GM18508 (cell line): Measurements from ENCODE around the gene APC2.
"Not testable (repeated sequence)": the region's sequence is repeated elsewhere in the genome, so short reads cannot be mapped to it uniquely, and the experiment has no call there.

Experiments used
- ATAC-seq: cut with Tn5 transposase; IDR thresholded peaks from one replicate; pipeline ENCODE4 v1.9.1; 2021; ENCODE audit warnings: moderate number of reproducible peaks; ENCODE audit not compliant: insufficient read depth, unreplicated experiment

APC2 gene

GRCh38 chr19:1426736-1427135, 23.2 kb upstream of the APC2 start:
- ATAC-seq, result no peak

DNA sequence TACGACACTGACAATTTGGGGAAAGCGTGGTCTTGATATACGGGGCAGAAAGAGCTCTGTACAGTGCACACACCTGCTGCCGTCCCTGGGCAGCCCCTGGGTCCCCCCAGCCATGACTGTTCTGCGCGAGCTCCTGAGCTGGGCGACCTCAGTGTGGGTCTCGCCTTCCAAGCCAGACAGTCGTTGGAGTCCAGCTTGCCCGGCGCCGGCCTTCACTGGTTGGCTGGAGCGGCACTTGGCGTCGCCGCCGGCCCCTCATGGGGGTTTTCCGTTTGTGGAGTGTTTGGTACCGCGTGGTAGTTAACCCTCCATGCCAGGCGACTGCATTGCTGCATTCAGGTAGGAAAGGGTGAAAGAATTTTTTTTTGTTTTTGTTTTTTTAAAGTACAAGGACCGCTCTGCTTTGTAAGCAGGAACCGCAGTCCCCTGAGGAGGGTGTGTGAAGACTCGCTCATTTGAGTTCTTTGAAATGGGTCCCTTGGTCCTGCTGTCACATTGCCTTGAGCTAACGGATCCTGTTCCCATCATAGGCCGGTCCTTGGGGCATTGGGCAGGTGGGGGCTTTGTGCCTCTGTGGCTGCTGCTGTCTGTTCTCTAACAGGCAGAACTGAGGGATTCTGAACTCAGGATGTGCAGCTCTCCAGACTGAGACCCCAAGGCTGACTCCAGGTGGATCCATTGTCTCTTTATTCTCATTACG, 22.6 kb upstream of the APC2 start:
- ATAC-seq, result no peak

- no peak for ATAC-seq
Measured at GRCh38 chr19:1428738-1429391, 21.1 kb upstream of the APC2 start.

DNA sequence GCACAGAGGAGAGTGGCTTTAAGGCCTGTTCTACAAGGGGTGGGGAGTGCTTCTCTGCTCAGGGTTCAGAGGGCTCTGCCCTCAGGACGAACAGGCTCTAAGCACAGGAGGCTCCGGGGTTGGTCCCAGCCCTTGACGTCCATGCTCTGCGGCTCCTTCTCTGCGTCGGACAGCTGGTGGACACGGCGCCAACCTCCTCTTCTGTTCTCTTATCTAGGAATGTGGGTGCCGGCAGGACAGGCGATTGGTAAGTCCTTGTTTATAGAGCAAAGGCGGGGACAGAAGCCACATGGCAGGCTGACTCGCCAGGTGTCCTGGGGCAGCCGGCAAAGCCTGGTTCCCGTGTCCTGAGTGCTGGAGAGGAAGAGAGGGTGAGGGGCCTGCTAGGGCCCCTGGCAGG, 20.2 kb upstream of the APC2 start:
- ATAC-seq, result no peak

- no peak for ATAC-seq
Measured at GRCh38 chr19:1430246-1430645, 19.7 kb upstream of the APC2 start.

DNA sequence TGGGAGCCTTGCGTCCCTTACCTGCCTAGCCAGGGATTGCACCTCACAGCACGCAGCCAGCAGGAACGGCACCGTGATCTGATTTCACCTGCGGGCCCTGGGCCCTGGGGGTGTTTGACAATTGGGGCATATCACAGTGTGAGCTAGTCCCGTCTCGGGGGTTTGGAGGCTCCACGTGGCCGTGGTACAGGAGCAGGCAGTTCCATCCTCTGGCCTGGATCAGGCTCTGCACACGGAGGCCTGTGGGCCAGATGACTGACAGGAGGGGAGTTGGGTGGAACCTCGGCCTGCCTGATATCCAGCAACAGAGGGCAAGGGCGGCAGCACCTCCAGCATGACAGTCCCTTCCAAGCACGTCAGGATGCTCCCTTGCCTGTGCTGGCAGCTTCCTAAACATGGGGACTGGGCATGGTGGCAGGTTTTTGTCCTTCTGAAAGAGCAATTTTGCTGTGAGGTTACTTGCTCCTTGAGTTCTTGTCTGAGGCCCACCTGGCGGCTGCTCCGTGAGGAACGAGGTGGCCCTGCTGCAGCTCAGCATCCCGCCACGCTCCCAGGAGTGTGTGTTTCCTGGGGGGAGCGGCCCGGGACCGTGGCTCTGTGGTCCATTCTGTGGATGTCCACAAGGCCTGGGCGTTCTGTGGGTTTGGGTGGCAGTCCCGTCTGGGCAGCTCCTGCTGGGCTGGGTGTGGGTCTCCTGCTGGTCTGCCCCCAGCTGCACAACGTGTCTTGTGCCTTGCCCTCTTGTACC, 18.0 kb upstream of the APC2 start:
- ATAC-seq, result no peak

- no peak for ATAC-seq
Measured at GRCh38 chr19:1432507-1432887, 17.4 kb upstream of the APC2 start.

DNA sequence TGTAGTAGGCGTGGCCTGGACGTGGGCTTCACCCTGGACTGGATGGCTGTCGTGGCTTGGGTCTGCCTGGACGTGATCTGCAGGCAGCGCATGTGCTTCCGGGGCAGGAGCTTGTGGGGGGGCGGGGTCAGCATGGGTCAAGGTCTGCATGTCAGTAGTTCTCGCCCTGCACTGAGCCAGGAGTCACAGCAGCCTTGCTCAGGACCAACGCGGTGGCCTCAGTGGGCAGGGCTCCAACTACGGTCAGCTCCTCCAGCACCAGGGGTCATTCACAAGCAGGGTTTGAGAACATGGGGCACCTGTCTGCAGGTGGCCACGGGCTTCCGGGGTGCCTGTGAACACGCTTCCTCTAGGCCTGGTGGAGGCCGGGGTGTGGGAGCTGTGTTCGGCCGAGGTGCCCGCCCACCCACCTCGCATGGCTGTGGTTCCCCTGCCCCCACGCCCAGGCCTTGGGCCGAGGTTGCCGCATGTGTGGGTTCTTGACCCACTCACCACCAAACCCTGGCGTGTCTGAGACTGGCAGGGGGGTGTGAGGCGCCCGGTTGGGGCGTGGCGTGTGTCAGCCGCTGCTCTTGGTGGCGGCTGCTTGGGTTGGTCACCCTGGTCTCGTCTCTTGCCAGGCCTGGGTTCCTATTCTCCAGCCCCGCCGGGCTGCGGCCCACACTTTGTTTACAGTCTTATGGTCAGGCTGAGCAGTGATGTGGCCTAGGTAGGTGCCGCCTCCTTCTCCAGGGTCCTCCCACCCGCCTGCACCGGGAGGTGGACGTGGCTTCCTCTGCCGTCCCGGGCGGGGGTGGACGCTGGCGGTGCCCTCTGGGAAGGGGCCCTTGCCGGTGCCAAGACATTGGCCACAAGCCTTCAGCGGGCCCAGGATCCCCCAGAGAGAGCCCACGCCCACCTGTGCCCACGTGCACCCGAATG, 16.5 kb upstream of the APC2 start:
- no peak for ATAC-seq

DNA sequence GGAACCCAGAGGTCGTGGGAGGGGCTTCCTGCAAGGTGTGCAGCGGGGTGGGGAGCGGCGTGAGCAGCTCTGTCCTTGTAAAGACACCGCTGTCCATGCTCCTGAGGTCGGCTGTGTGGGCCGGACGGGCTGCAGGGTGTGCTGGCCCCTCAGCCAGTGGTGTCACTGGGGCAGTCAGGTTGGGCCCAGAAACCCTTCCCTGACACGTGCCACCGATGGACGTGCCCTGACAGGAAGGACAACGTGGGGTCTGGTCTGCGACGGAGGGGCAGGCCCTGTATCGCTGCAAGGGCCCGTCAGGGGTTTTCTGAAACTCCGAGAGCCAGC, 15.9 kb upstream of the APC2 start:
- no peak for ATAC-seq

DNA sequence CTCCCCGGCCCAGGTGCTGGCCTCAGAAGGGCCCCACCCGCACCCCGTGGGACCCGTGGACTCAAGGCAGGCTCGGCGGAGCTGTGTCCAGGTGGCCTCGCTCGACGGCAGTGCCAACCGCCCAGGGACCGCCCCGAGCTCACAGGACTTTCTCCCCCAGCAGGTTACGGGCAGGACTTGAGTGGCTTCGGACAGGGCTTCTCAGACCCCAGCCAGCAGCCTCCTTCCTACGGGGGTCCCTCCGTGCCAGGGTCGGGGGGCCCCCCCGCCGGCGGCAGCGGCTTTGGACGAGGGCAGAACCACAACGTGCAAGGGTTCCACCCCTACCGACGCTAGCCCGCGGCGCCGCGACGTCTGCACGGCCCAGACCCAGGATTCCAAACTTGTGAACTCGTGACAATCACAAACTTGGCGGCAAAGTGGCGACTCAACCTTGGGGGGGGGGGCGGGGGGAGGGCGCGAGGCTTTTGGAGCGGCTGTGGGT, 15.3 kb upstream of the APC2 start:
- ATAC-seq, result no peak

DNA sequence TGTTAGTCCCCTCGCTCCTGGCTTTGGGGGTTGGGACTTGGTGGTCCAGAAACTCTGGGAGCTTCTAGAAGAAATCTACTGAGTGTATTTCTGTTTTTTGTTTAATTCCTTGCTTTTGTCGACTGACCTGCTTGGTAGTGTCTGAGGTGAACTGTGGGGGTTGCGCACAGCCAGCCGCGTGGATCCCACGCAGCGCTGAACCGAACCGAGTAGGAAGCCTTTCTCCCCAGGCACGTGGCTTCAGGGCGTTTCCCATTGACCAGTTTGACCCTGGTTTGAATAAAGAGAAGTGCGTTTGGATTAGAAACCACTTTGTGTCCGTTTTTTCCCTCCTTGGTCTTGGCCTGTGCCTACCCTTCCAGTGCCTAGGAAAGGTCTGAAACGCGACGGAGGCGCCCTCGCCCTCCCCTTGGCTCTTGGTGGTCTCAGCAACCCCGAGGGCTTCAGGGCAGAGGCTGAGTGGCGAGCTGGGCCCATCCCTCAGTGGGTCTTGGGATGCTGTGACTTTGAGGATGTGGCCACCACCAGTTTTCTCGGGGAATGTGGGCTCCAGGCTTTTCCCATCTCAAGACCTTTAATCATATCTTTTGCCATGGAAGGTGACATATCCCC, 14.4 kb upstream of the APC2 start:
- no peak for ATAC-seq

DNA sequence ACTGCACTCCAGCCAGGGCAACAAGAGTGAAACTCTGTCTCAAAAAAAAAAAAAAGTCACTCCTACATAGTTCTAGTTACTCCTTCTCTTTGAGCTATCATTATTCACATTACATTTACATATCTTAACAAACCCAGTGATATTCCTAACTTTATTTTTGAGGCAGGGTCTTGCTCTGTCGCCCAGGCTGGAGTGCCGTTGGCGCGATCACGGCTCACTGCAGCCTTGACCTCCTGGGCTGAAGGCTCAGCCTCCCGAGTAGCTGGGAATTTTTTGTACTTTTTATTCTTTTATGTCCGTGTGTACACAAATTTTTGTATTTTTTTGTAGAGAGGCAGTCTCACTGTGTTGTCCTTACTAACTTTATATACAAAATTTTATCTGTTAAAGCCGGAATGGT, 12.3 kb upstream of the APC2 start:
- no peak for ATAC-seq

DNA sequence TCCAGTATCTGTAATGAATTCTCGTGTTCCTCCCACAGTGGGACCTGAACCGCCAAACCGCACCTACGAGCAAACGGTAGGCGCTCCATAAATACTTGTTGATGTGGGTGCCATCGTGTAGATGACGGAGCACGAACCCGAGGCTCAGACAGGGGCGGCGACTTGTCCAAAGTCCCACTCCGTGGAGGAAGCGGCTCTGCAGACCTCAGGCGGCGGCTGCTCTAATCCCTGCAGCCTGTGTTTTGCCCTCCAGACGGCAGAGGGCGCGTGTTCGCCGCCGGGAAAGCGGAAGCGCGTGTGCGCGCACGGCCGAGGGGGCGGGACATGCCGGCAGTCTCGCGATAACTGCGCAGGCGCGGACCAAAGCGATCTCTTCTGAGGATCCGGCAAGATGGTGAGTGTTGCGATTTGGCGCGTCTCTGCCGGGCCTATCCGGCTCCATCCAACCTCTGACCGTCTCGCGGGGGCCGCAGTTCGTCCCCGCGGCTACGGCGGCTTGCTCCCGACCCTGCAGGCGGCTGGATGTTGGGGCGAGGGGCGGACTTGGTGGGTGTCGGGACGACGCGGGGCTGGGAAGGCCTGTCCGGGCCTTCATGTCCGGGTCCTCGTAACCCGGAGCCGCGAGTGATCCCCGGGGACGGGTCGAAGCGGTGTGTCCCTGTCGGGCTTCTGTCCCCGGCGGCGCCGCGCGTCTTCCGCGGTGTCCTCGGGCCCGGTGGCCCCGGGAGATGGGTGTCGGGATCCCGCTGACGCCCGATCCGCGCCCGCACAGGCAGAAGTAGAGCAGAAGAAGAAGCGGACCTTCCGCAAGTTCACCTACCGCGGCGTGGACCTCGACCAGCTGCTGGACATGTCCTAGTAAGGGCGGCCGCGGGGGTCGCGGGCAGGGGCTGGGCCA, 11.6 kb upstream of the APC2 start, which contains the start of gene RPS15:
TSS of gene RPS15 (plus strand) at position 362 of the 898 bp plus-strand sequence. CDS start at position 392, 30 bp downstream.
- no peak for ATAC-seq

DNA sequence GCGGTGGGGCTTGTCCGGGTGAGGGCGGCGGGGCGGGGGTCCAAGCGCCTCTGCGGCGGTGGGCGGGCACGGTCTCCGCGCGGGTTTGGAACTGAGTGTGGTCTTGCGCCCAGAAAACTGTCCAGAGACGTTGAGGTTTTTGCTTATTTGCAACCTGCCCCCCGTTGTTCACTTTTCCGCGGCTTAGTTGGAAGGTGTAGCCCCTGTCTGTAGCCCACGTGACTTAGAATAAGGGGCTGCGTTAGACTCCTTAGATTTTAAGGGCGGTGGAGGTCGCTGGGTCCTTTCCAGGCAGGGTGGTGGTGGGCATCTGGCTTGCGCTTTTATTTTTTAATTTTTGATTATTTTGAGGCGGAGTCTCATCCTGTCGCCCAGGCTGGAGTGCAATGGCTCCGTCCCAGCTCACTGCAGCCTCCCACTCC, 11.0 kb upstream of the APC2 start:
- no peak for ATAC-seq

DNA sequence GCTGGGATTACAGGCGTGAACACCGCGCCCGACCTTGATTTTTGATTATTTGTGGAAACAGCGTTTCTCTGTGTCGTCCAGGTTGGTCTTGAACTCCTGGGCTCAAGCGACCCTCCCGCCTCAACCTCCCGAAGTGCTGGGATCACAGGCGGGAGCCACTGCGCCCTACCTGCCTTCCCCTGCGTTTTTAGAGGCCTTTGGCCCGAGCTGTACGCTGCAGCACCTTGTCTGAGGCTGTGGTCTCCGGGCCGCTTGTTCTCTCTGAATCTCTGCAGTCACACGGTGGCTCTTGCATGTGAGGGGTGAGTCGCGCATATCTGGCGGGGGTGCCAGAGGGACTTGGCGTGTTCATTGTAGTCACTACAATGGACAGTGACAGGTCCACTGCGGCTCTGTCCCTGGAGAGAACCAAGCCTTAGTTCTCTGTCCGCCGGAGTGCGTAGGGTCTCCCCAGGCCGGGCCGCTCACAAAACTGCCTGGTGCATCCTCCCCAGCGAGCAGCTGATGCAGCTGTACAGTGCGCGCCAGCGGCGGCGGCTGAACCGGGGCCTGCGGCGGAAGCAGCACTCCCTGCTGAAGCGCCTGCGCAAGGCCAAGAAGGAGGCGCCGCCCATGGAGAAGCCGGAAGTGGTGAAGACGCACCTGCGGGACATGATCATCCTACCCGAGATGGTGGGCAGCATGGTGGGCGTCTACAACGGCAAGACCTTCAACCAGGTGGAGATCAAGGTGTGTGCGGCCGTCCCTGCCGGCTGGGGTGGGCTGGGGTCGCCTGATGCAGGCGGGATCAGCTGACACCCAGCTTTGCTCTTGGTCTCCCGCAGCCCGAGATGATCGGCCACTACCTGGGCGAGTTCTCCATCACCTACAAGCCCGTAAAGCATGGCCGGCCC, 10.2 kb upstream of the APC2 start:
- not testable (repeated sequence) for ATAC-seq

DNA sequence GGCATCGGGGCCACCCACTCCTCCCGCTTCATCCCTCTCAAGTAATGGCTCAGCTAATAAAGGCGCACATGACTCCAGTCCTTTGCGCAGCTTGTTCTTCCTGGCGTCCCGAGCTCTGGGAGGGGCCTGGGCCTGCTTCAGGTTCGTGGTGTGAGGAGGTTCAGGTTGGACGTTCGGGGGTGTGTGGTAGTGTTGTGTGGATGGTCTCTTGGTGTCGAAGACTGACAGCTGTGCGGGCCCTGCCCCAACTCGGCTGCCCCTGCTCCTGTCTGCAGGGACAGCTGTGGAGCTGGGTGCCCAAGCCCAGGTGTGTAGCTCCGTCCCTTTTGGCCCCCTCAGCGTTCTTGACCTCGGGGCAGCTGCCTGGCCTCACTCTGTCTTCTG, 9.5 kb upstream of the APC2 start:
- no peak for ATAC-seq

DNA sequence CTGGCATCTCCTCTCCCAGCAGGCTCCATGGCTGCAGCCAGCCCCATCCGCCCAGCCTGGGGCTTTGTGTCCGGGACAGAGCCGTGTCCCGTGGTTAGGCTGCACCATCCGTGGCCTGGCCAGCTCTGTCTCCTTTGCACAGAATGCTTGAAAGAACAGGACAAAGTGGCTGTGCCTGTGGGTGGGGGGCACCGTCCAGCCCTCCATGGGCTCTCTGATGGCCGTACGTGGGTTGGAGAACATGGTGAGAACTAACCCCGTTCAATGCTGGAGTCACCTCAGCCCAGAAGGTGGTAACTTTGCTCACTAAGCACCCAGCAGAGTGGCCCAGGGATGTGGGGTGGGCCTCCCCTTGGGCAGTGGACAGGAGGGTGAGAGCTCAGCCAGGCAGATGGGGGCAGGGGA, 8.9 kb upstream of the APC2 start:
- no peak for ATAC-seq
